Measurements from ENCODE around the gene POLR3C.

The POLR3C gene

DNA sequence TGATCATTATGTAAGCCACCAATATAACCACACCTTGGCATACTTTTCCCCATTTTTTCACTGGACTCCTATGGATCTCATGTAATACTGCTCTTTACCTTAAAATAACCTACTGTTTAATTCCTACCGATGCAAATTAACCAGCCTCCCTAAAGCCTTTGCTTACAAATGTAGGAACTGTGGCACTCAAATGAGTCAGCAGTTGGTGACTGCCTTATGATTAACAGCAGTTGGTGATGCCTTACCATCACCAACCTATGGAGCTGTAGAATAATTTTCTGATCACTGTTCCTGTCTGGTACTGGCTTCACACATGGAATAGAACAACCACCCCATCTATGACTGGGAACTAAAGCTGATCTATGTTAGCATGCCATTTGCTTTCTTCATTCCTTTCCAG lies 13.7 kb downstream of the POLR3C start:
- DNase-seq (ENCODE audit: low spot score) (no peak), ATAC-seq (ENCODE audit: low read depth) (no peak)
- TF ChIP-seq, protein P1, sequence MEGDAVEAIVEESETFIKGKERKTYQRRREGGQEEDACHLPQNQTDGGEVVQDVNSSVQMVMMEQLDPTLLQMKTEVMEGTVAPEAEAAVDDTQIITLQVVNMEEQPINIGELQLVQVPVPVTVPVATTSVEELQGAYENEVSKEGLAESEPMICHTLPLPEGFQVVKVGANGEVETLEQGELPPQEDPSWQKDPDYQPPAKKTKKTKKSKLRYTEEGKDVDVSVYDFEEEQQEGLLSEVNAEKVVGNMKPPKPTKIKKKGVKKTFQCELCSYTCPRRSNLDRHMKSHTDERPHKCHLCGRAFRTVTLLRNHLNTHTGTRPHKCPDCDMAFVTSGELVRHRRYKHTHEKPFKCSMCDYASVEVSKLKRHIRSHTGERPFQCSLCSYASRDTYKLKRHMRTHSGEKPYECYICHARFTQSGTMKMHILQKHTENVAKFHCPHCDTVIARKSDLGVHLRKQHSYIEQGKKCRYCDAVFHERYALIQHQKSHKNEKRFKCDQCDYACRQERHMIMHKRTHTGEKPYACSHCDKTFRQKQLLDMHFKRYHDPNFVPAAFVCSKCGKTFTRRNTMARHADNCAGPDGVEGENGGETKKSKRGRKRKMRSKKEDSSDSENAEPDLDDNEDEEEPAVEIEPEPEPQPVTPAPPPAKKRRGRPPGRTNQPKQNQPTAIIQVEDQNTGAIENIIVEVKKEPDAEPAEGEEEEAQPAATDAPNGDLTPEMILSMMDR (IDR thresholded peaks at IDR 0.05; ENCODE audit: poor library complexity, severe bottlenecking): no peak
- no peaks in the 10 kb centered on the region for H3K27me3 ChIP-seq (ENCODE audit: insufficient read depth, poor library complexity, severe bottlenecking)
- H3K27ac ChIP-seq (ENCODE audit: poor library complexity, severe bottlenecking): no peak overlapping the region
- H3K9me3 ChIP-seq (ENCODE audit: severe bottlenecking): no peaks in the 10 kb centered on the region
- H3K36me3 ChIP-seq (ENCODE audit: low read depth): peaks cover 87% of the 10 kb centered on the region
- no peak overlapping the region for H3K4me3 ChIP-seq (ENCODE audit: severe bottlenecking)
- no peaks in the 10 kb centered on the region for H3K4me1 ChIP-seq (ENCODE audit: insufficient read depth, poor library complexity, severe bottlenecking)

DNA sequence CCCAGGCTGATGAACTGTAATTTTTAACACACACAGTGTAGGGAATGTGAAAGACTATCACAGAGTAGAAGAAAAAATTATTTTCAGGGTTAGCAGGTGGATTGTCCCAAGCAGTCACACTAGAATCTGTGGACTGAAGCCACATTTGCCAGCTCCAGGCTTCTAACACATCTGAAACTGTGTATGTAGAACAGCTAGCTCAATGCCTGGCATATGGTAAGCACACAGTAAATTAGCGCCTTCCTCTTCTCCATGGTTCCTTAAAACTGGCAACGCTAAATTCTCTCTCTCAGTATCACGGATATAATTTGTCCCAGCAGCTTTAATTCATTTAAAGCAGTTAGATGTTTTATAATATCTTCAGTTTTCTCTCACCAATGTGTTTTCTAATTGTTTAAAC lies 19.0 kb downstream of the POLR3C start:
- Histone ChIP-seq H3K4me3 (ENCODE audit: severe bottlenecking) (no peak overlapping the region), H3K36me3 (ENCODE audit: low read depth) (peaks cover 35% of the 10 kb centered on the region), H3K27ac (ENCODE audit: poor library complexity, severe bottlenecking) (no peak overlapping the region), H3K9me3 (ENCODE audit: severe bottlenecking) (no peaks in the 10 kb centered on the region), H3K27me3 (ENCODE audit: insufficient read depth, poor library complexity, severe bottlenecking) (no peaks in the 10 kb centered on the region), H3K4me1 (ENCODE audit: insufficient read depth, poor library complexity, severe bottlenecking) (no peaks in the 10 kb centered on the region)
- ATAC-seq (ENCODE audit: low read depth) (no peak), DNase-seq (ENCODE audit: low spot score) (no peak)
- TF ChIP-seq, protein P1 (IDR thresholded peaks at IDR 0.05; ENCODE audit: poor library complexity, severe bottlenecking): no peak

DNA sequence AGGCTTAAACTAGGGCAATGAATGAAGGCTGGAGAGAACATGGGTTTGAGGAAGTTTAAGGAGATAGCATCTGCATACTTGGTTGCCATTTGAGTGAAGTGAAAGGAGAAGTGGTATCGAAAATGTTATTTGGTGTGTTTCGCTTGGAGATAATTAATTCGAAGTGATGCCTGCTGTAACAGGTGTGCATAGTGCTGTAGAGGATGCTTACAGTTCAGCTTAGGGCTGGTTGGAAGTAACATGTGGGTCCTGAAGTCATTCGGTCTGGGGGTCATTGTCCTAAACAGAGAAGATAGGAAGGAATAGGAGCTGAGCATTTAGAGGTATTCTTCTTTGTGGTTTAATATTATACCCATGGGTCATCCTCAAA lies 21.1 kb downstream of the POLR3C start:
- TF ChIP-seq, protein P1 (IDR thresholded peaks at IDR 0.05; ENCODE audit: poor library complexity, severe bottlenecking): no peak
- H3K4me1 ChIP-seq (ENCODE audit: insufficient read depth, poor library complexity, severe bottlenecking): no peaks in the 10 kb centered on the region
- no peaks in the 10 kb centered on the region for H3K9me3 ChIP-seq (ENCODE audit: severe bottlenecking)
- H3K27me3 ChIP-seq (ENCODE audit: insufficient read depth, poor library complexity, severe bottlenecking): no peaks in the 10 kb centered on the region
- H3K27ac ChIP-seq (ENCODE audit: poor library complexity, severe bottlenecking): no peak overlapping the region
- H3K4me3 ChIP-seq (ENCODE audit: severe bottlenecking): peak overlapping the region; percentile 43
- ATAC-seq (ENCODE audit: low read depth): peak; percentile 40
- no peak for DNase-seq (ENCODE audit: low spot score)
- peaks cover 30% of the 10 kb centered on the region for H3K36me3 ChIP-seq (ENCODE audit: low read depth)

DNA sequence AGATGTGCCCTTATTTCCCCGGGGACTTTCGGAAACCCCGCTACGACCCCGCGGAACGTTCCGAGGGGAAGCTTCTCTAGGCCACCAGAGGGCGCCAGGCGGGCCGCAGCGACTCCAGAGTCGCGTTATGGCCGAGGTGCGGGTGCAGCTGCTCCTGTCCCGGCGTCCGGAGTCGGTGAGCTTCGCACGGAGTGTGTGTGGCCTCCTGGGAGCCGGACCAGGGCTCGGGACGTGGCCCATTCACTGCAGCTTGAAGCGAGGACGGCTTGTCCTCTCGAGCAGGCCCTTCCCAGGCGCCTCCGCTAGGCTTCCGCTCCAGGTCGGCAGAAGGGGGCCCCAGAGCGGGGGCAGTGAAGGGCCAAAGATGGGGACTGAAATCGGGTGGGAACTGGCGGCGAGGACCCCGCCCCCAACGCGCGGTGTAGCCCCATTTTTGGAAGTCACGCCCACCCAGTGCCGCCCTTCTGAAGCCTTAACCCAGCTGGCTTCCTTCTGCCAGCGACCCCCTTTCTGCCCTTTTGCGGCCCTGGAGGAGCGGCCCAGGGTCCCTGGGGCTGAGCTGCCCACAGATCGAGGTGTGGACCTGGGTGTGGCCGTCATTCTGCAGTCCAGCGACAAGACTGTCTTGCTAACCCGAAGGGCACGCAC lies 21.6 kb downstream of the POLR3C start, which contains the start of gene NUDT17:
TSS of gene NUDT17 (plus strand) at position 117 of the 648 bp plus-strand sequence. CDS start at position 128, 11 bp downstream.
- Histone ChIP-seq H3K9me3 (ENCODE audit: severe bottlenecking) (no peaks in the 10 kb centered on the region), H3K27me3 (ENCODE audit: insufficient read depth, poor library complexity, severe bottlenecking) (no peaks in the 10 kb centered on the region), H3K4me1 (ENCODE audit: insufficient read depth, poor library complexity, severe bottlenecking) (no peaks in the 10 kb centered on the region), H3K36me3 (ENCODE audit: low read depth) (peaks cover 30% of the 10 kb centered on the region), H3K27ac (ENCODE audit: poor library complexity, severe bottlenecking) (no peak within 1 kb of the TSS), H3K4me3 (ENCODE audit: severe bottlenecking) (peak within 1 kb of the TSS; percentile 43)
- peak; percentile 74 for DNase-seq (ENCODE audit: low spot score)
- TF ChIP-seq, protein P1 (IDR thresholded peaks at IDR 0.05; ENCODE audit: poor library complexity, severe bottlenecking): peak; percentile 96
- ATAC-seq (ENCODE audit: low read depth): peak; percentile 66

DNA sequence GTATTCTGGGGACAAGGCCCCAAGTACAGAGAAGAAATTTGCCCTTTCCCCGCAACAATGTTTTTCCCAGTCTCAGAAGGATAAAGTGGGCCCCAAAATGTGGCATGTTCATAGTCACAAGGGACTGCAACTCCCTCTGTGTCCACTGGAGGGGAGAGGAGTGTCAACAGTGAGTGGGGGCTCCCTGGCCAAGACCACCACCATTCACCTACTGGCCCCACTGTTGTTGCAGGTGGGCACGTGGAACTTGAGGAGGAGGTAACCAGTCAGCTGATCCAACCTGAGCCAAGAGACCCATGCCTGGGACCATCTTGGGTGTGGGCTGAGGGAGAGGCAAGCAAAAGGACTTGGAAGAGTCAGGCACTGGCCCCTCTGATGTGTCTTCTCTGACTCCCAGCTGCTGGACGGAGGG lies 22.2 kb downstream of the POLR3C start:
- peak overlapping the region; percentile 43 for H3K4me3 ChIP-seq (ENCODE audit: severe bottlenecking)
- DNase-seq (ENCODE audit: low spot score) (no peak), ATAC-seq (ENCODE audit: low read depth) (peak; percentile 18; the same call in 1 of the 3 replicates)
- H3K27ac ChIP-seq (ENCODE audit: poor library complexity, severe bottlenecking): no peak overlapping the region
- no peaks in the 10 kb centered on the region for H3K9me3 ChIP-seq (ENCODE audit: severe bottlenecking)
- peaks cover 30% of the 10 kb centered on the region for H3K36me3 ChIP-seq (ENCODE audit: low read depth)
- TF ChIP-seq, protein P1 (IDR thresholded peaks at IDR 0.05; ENCODE audit: poor library complexity, severe bottlenecking): no peak
- H3K27me3 ChIP-seq (ENCODE audit: insufficient read depth, poor library complexity, severe bottlenecking): no peaks in the 10 kb centered on the region
- no peaks in the 10 kb centered on the region for H3K4me1 ChIP-seq (ENCODE audit: insufficient read depth, poor library complexity, severe bottlenecking)
